LoVo (cell line): Measurements from ENCODE around the gene RIMBP2.
"Not testable (repeated sequence)": the region's sequence is repeated elsewhere in the genome, so short reads cannot be mapped to it uniquely, and the experiment has no call there.

Experiments
- DNase-seq: peaks from one replicate; pipeline ENCODE4 v3.0.0-alpha.2; 2016; ENCODE audit warnings: low spot score

Gene RIMBP2

DNA sequence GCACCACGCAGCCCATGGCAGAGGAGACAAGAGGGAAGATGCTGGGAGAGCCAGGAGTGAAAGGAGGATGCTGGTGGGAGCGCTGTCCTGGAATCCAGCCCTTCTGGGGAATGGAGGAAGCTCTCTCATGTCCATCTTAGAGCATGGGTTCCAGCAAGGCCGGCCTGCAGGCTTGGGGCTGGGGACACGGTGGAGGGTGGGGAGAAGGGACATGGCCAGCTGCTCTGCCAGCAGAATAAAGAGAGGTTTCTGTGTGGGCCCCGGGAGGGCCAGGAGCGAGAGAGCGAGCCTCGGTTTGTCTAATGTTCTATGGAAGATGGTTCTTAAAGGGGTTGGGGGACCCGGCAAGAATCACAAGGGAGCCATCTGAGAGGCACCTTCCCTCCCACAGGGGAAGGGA is 60.2 kb downstream of the RIMBP2 start:
- no peak for DNase-seq

GRCh38 chr12:130655010-130655409 is 61.1 kb downstream of the RIMBP2 start:
- no peak for DNase-seq

- no peak for DNase-seq
Measured at GRCh38 chr12:130651188-130651959, 64.7 kb downstream of the RIMBP2 start.

DNA sequence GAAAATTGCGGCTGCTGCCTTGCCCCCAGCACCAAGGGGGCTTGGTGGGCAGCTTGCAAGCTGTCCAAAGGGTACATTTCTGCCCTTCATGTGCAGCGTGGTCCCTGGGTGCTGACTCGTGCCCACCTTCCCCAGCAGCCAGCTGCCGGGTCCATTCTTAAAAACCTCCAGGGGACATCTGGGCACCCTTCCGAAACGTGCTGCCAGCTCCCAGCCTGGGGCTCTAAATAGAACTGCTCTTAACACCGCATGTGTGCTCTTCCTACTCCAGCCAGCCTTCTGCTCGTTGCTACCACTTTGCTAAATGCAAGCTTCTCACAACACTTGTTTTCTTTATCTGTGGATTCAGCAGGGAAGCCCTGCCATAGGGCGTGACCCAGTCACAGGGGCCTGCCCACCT is 66.0 kb downstream of the RIMBP2 start:
- DNase-seq: no peak

DNA sequence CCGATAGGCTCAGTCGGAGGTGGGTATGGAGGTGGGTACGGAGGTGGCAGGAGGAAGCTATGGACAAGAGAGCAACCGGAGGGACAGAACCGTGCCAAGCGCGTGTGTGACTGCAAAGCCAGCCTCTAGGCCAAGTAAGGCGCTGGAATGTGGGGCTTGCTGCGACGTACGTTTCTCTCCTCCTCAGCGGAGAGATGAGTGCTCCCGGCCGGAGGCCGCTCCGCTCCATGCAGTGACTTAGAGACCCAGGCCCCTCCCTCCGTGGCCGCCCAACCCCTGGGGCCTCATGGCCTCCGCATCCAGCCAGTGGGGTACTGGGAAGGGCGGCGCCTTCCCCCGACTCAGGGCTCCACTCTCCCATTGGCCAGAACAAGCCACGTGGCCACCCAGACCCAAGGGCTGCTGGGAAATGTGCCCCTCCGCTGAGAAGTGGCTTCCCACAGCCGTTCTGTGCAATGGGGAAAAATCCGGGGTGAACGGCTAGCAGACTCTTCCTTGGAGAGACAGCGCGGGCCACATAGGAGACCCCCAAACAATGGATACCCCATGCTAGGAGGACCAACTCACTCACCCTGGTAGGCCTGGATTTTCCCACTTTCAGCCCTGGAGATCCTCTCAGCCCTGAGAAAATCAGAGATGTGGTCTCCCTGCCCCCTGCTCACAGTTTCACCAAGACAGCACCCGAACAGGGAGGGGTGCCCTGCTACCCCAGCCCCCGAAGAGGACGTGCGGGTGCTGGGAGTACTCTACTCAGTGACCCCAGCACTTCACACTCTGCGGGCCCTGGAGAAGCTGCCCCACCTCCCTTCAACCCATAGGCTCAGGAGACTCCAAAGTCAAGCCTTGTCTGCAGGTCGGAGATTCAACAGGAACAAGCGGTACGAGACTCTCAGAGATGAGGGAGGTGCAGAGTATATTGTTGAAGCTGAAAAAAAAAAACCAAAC is 66.7 kb downstream of the RIMBP2 start:
- no peak for DNase-seq

DNA sequence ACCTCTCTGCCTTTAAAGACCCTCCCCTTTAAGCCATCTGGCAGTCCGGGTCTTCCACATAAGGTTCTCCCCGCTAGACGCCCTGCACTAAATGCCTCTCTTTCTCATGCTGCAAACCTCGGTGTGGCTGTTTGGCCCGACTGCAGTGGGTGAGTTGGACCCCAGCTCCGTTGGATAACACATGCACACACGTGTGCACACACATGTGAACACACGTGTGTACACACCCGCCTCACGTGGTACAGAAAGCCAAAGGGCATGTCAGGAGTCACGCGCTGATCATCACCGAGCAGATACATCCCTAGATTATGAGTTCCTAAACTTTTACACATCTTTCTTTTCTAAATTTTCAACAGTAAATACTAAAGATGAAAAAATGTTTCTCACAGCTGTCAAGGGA is 68.3 kb downstream of the RIMBP2 start:
- no peak for DNase-seq

DNA sequence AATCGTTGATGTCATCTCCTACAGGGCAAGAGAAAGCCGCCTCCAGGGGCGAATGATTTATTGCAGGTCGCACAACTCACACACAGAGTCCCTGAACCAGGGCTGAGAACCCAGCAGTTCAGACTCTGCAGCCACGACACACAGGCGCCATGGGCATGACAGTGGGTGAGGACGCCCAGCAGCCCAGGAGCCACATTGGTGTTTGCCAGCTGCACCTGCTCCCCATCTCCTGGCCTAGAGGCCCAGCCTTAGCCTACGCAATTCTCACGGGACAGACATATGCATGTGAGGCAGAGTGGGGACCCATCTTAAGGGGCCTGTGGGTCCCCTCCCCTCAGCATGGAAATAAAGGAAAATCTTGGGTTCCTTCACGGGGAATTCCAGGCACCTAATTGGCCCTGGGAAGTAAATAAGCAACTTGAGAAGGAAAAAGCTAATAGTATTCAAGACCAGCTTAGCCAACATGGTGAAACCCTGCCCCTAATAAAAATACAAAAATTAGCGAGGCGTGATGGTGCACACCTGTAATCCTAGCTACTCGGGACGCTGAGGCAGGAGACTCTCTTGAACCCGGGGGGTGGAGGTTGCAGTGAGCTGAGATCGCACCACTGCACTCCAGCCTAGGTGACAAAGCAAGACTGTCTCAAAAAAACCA is 69.3 kb downstream of the RIMBP2 start:
- no peak for DNase-seq

- not testable (repeated sequence) for DNase-seq
Measured at GRCh38 chr12:130646191-130646590, 69.9 kb downstream of the RIMBP2 start.

- no peak for DNase-seq
Measured at GRCh38 chr12:130645751-130646150, 70.3 kb downstream of the RIMBP2 start.

- no peak for DNase-seq
Measured at GRCh38 chr12:130644566-130644965, 71.5 kb downstream of the RIMBP2 start.

GRCh38 chr12:130644146-130644545 is 72.0 kb downstream of the RIMBP2 start:
- no peak for DNase-seq

GRCh38 chr12:130642856-130643255 is 73.2 kb downstream of the RIMBP2 start:
- DNase-seq: no peak

- DNase-seq: no peak
Measured at GRCh38 chr12:130641533-130642184, 74.4 kb downstream of the RIMBP2 start.

GRCh38 chr12:130640901-130641300 is 75.2 kb downstream of the RIMBP2 start:
- no peak for DNase-seq

DNA sequence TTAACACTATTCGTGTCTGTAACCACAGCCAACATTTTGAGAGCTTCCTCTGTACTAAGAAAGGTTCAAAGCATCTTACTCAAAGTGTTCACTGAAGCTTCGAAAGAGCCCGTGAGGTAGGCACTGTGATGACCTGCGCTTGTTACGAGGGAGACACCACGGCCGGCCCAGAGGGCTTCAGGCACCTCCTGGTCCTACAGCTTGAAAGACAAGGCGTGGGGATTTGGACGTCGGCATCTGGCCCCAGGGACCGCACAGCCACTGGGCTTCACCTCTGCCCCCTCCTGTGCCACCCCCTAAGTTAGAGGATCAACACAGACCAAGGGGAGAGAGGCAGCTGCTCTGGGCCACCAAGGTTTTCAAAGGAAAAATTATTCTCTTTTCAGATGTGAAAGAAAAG is 75.6 kb downstream of the RIMBP2 start:
- DNase-seq: no peak

- DNase-seq: no peak
Measured at GRCh38 chr12:130639476-130640424, 76.3 kb downstream of the RIMBP2 start.

GRCh38 chr12:130636370-130636769 is 79.7 kb downstream of the RIMBP2 start:
- DNase-seq: no peak

DNA sequence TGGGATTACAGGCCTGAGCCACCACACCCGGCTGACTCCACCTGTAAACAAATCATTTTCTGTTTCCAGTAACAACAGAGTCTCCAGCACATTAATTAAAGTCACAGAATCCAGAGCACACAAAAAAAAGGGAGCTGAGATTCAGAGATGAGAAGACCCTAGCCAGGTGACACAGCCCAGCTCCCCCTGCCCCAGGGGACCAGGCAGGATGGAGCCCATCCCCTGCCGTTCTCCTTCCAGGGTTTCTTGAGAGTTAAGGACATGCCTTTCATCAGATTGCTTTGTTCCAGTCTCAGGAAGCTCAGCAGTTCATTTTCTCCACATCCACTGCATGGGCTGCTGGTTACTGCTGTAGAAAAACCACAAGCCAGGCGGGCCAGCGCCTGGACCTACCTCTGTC is 81.2 kb downstream of the RIMBP2 start:
- DNase-seq: no peak

- no peak for DNase-seq
Measured at GRCh38 chr12:130633771-130634170, 82.3 kb downstream of the RIMBP2 start.

- no peak for DNase-seq
Measured at GRCh38 chr12:130632642-130633041, 83.5 kb downstream of the RIMBP2 start.

- no peak for DNase-seq
Measured at GRCh38 chr12:130628304-130628703, 87.8 kb downstream of the RIMBP2 start.
